GM23248 (cell line): ENCODE measurements around the gene CSTB. TPM values are rescaled to one million over a fixed set of nuclear protein-coding genes. Genes with fewer than 3 reads are reported as not detected.

Source experiments
- DNase-seq: peaks from one replicate; pipeline ENCODE4 v3.0.0-alpha.2; 2015
- H2AFZ ChIP-seq: fragments of 200-600 bp; sonication (generic); 2 replicates; pipeline ENCODE4 v1.6.1; 2016; ENCODE audit warnings: antibody characterized with exemption
- H3F3A ChIP-seq: fragments of 200-600 bp; sonication (generic); 2 replicates; pipeline ENCODE4 v1.6.1; 2016; ENCODE audit warnings: mild to moderate bottlenecking, antibody characterized with exemption, mixed run types; ENCODE audit not compliant: insufficient read depth
- H3K27ac ChIP-seq: fragments of 200-600 bp; sonication (generic); 2 replicates; pipeline ENCODE4 v1.5.1; 2016; ENCODE audit warnings: mild to moderate bottlenecking
- H3K27me3 ChIP-seq: fragments of 200-600 bp; sonication (generic); replicated peaks from 2 replicates; pipeline ENCODE4 v1.6.1; 2016; ENCODE audit warnings: mild to moderate bottlenecking; ENCODE audit not compliant: insufficient read depth
- H3K36me3 ChIP-seq: fragments of 200-600 bp; sonication (generic); 2 replicates; pipeline ENCODE4 v1.6.1; 2016; ENCODE audit warnings: low read depth, mild to moderate bottlenecking
- H3K4me1 ChIP-seq: fragments of 200-600 bp; sonication (generic); 2 replicates; pipeline ENCODE4 v1.6.1; 2016; ENCODE audit warnings: mild to moderate bottlenecking; ENCODE audit not compliant: insufficient read depth
- H3K4me2 ChIP-seq: fragments of 200-600 bp; sonication (generic); one replicate; pipeline ENCODE4 v1.6.1; 2016; ENCODE audit warnings: mild to moderate bottlenecking; ENCODE audit not compliant: unreplicated experiment
- H3K4me3 ChIP-seq: fragments of 200-600 bp; sonication (generic); 2 replicates; pipeline ENCODE4 v1.5.1; 2016; ENCODE audit warnings: mild to moderate bottlenecking
- H3K79me2 ChIP-seq: fragments of 200-600 bp; sonication (generic); 2 replicates; pipeline ENCODE4 v1.6.1; 2016; ENCODE audit warnings: mild to moderate bottlenecking; ENCODE audit not compliant: insufficient read depth
- H3K9ac ChIP-seq: fragments of 200-600 bp; sonication (generic); 2 replicates; pipeline ENCODE4 v1.6.1; 2016; ENCODE audit warnings: mild to moderate bottlenecking
- H3K9me2 ChIP-seq: fragments of 200-600 bp; sonication (generic); 2 replicates; pipeline ENCODE4 v1.6.1; 2016; ENCODE audit warnings: mixed run types, mild to moderate bottlenecking, moderate library complexity; ENCODE audit not compliant: insufficient read depth
- H3K9me3 ChIP-seq: fragments of 200-600 bp; sonication (generic); one replicate; pipeline ENCODE4 v1.6.1; 2017; ENCODE audit warnings: low read depth
- H4K20me1 ChIP-seq: fragments of 200-600 bp; sonication (generic); 2 replicates; pipeline ENCODE4 v1.6.0; 2016; ENCODE audit not compliant: insufficient read depth
- EZH2 ChIP-seq: fragments of 200-600 bp; sonication (generic); IDR thresholded peaks from 2 replicates; pipeline ENCODE4 v1.6.1; 2018; ENCODE audit warnings: antibody characterized with exemption, mild to moderate bottlenecking; ENCODE audit not compliant: insufficient read depth, poor library complexity, severe bottlenecking
- EZH2phosphoT487 ChIP-seq: fragments of 200-600 bp; sonication (generic); IDR thresholded peaks from 2 replicates; pipeline ENCODE4 v1.6.1; 2018; ENCODE audit warnings: antibody characterized with exemption, moderate library complexity, mild to moderate bottlenecking, low read depth; ENCODE audit not compliant: insufficient read depth
- WGBS, 2 experiments: methylation state at CpG; one replicate each; pipeline ENCODE4 v1.1.6; 2015 to 2017; ENCODE audit warnings: low lambda C conversion rate in 2 of 2, low coverage in 1 of 2; ENCODE audit errors: missing lambda C conversion rate in 2 of 2; 5-methylcytosine and 5-hydroxymethylcytosine counted together
- in situ Hi-C: fragments of 300-500 bp; cut with MboI; formaldehyde crosslinking; loops from 2 replicates; pipeline ENCODE4 v1.15.0; 2020
- polyA plus RNA-seq: library from polyadenylated mRNA; unstranded; fragments of >200 nt; fragmentation: Nextera tagmentation; extraction: Ambion mirVana; gene quantifications from 2 replicates; pipeline ENCODE4 v1.2.1, GENCODE V29; 2016
- total RNA-seq: library from RNA; depleted of rRNA; stranded (reverse); fragments of >200 nt; shearing (Covaris generic); gene quantifications from 2 replicates; pipeline ENCODE4 v1.2.3, GENCODE V29; 2014

Gene CSTB
- total and polyA plus RNA-seq, 2 experiments from 2014 or later: 6.7 to 95.0 TPM

- H3K36me3 ChIP-seq: no peaks in the 10 kb centered on the region
- H3F3A ChIP-seq: no peaks in the 10 kb centered on the region
- H3K9me3 ChIP-seq: no peaks in the 10 kb centered on the region
- no peak overlapping the region for H3K4me2 ChIP-seq
- DNase-seq: no peak
- no peaks in the 10 kb centered on the region for H3K9me2 ChIP-seq
- H4K20me1 ChIP-seq: no peaks in the 10 kb centered on the region
- H3K9ac ChIP-seq: no peak overlapping the region
- TF ChIP-seq EZH2phosphoT487 (no peak), EZH2 (no peak)
- no peak overlapping the region for H3K4me3 ChIP-seq
- in situ Hi-C loops: no loop called here
- H3K27ac ChIP-seq: no peak overlapping the region
- H3K27me3 ChIP-seq: no peaks in the 10 kb centered on the region
- H3K79me2 ChIP-seq: no peaks in the 10 kb centered on the region
- H3K4me1 ChIP-seq: no peaks in the 10 kb centered on the region
- 71 to 73% methylated on average over 4 to 5 of the region's 5 CpGs for WGBS, 2 experiments
- H2AFZ ChIP-seq: no peak overlapping the region
Measured at GRCh38 chr21:43813656-43813980, 37.5 kb upstream of the CSTB start.

DNA sequence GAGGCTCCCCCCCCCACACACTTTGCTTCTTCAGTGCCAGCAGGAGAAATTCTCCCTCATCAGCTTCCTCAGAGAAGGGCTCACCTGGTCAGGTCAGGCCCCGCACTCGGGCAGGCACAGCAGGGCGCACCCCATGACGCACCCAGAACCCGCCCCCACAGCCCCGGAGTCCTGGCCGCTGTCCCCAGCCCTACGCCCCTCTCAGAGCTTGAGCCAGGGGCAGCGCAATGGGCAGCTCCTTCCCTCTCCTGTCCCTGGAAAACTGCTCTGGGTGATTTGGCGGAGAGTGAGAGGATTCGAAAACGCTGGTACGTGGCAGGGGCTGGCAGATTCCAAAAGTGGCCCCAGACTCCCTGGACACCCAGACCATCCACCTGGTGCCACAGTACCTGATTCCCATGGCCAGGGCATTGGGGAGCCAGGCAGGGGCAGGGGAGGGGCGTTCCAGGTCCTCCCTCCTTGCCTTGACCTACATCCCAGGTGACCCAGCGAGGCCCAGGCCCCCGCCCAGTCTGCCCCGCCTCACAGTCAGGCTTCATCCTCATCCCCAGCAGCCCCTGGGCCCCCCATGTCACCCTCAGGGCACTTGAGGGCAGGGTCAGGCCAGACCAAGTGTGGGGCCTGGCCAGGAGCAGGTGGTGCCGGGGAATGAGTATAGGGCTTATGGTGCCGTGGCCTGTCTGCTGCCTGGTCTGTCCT, 37.0 kb upstream of the CSTB start:
- TF ChIP-seq EZH2phosphoT487: no peak
- no peak for TF ChIP-seq EZH2
- H3K9me3 ChIP-seq: no peaks in the 10 kb centered on the region
- no peaks in the 10 kb centered on the region for H3K36me3 ChIP-seq
- no peaks in the 10 kb centered on the region for H3F3A ChIP-seq
- no peak for DNase-seq
- H3K9me2 ChIP-seq: no peaks in the 10 kb centered on the region
- no peak overlapping the region for H3K9ac ChIP-seq
- H3K4me2 ChIP-seq: no peak overlapping the region
- H3K4me1 ChIP-seq: no peaks in the 10 kb centered on the region
- no peak overlapping the region for H3K27ac ChIP-seq
- no peaks in the 10 kb centered on the region for H3K79me2 ChIP-seq
- no peak overlapping the region for H2AFZ ChIP-seq
- 84 to 86% methylated on average over 16 to 18 of the region's 19 CpGs for WGBS, 2 experiments
- H3K4me3 ChIP-seq: no peak overlapping the region
- H4K20me1 ChIP-seq: no peaks in the 10 kb centered on the region
- in situ Hi-C loops: no loop called here
- no peaks in the 10 kb centered on the region for H3K27me3 ChIP-seq

DNA sequence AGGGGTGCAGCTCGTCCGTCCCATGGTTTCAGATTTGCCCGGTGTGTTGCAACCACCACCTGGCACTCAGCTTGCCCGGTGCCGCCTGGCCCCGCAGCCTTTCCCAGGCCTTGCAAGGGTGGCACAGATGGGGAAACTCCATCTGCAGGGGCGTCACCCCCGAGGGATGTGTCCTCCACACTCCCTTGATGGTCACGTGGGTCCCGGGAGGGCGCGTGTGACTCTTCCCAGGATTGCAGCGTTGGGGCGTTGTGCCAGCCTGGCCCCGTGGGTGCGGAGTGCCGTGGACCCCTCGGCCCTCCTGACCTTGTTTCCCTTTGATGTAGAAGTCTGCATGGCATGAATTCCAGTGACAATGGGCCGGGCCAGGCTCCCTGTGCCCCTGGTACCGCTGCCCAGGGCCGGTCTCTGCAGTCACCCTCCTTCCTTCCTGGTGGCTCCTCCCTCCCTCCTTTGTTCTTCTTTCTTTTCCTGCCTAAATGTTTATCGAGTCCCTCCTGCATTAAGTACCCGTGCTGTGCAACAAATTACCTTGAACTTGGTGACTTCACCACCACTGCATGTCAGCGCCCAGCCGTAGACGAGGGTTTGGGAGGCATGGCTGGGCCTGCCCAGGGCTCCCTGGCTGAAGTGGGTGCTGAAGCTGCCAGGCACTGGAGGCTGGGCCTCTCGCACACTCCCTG, 36.2 kb upstream of the CSTB start:
- Histone ChIP-seq H3K27ac (no peak overlapping the region), H2AFZ (no peak overlapping the region), H4K20me1 (no peaks in the 10 kb centered on the region), H3K9me2 (no peaks in the 10 kb centered on the region), H3F3A (no peaks in the 10 kb centered on the region), H3K4me3 (no peak overlapping the region), H3K9me3 (no peaks in the 10 kb centered on the region), H3K36me3 (no peaks in the 10 kb centered on the region), H3K79me2 (no peaks in the 10 kb centered on the region), H3K9ac (no peak overlapping the region), H3K27me3 (no peaks in the 10 kb centered on the region), H3K4me2 (no peak overlapping the region), H3K4me1 (no peaks in the 10 kb centered on the region)
- no peak for TF ChIP-seq EZH2
- TF ChIP-seq EZH2phosphoT487: no peak
- no peak for DNase-seq
- 65 to 66% methylated on average over 27 of the region's 27 CpGs for WGBS, 2 experiments
- in situ Hi-C loops: no loop called here

- H3K4me1 ChIP-seq: no peaks in the 10 kb centered on the region
- TF ChIP-seq EZH2phosphoT487 (no peak), EZH2 (no peak)
- WGBS, 2 experiments: 81 to 82% methylated on average over 22 to 24 of the region's 24 CpGs
- in situ Hi-C loops: no loop called here
- no peaks in the 10 kb centered on the region for H3K9me2 ChIP-seq
- no peaks in the 10 kb centered on the region for H3K36me3 ChIP-seq
- peaks cover 6% of the 10 kb centered on the region; the same call in 1 of the 2 replicates for H3F3A ChIP-seq
- H3K9ac ChIP-seq: no peak overlapping the region
- DNase-seq: no peak
- H3K4me2 ChIP-seq: no peak overlapping the region
- H2AFZ ChIP-seq: no peak overlapping the region
- no peaks in the 10 kb centered on the region for H3K9me3 ChIP-seq
- H3K79me2 ChIP-seq: no peaks in the 10 kb centered on the region
- H3K27me3 ChIP-seq: no peaks in the 10 kb centered on the region
- H3K4me3 ChIP-seq: no peak overlapping the region
- no peaks in the 10 kb centered on the region for H4K20me1 ChIP-seq
- H3K27ac ChIP-seq: no peak overlapping the region
Measured at GRCh38 chr21:43811262-43812105, 35.4 kb upstream of the CSTB start.
